GM21529 (cell line): ENCODE data around the gene PLEKHA4.
"Not testable (repeated sequence)": the region's sequence is repeated elsewhere in the genome, so short reads cannot be mapped to it uniquely, and the experiment has no call there.

Experiments
- ATAC-seq: cut with Tn5 transposase; IDR thresholded peaks from one replicate; pipeline ENCODE4 v1.9.1; 2021; ENCODE audit not compliant: unreplicated experiment

The PLEKHA4 gene

DNA sequence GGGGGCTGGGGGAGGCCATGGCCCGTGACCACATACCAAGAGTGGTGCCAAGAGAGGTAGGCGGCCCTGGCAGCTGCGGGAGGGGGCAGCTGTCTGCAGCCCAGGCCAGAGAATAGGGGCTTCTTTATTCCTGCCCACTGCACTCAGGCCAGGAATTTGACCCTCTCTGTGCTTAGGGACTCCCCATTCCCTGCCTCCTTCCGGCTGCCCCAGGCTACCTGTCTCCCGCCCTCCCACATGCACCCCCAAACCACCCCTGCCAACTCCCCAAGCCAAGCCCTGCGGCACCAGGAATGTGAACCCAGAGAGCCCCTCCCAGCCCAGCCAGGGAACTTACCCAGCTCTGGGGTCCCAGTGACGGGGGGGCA, 687 bp downstream of the PLEKHA4 start:
- no peak for ATAC-seq

DNA sequence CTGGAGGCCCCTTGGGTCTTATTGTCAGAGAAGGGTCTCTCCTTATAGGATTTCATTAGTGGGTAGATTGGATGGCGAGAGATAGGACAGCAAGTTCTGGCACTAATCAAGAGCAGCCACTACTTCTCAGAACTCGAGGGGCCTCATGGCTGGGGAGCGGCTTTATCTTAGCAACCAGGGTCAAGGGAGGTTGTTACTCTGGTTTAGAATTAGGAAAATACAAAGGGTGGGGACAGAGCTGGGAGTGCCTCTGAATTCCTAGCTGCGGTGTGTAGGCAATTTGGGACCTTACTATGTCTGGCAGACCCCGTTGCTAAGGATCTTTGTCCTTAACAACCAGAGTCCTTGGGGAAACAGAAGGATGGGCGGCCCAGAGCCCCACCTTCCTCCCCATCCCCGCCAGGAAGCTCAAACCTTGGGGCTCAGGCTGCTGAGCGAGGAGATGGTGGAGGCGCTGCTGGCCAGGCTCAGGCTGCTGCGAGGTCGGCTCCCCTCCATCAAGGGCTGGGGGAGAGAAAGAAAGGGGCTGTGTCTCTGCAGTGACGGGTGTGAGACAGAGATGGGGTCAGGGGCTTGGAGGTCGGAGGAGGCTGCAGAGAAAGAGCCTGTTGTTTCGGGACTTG, 1.2 kb downstream of the PLEKHA4 start:
- ATAC-seq: no peak

DNA sequence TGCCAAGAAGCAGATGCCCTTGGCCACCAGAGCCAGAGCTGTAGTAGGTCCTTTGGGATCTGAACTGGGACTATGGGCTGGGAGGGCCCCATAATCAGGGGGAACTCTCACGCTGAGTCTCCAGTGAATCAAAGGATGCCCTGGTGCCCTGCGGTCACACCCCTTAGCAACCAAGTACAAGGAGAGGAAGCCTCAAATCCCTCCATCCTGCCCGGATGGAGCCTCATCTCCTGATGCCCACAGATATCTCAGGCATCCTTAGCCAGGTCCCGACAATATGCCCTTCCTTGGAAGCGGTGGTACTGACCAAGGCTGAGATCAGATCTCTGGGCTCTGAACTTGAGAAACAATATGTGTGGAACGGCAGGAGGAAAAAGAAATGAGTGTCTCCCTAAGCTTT, 1.7 kb downstream of the PLEKHA4 start:
- no peak for ATAC-seq

- no peak for ATAC-seq
Observed at GRCh38 chr19:48862827-48863226, 5.6 kb downstream of the PLEKHA4 start.

DNA sequence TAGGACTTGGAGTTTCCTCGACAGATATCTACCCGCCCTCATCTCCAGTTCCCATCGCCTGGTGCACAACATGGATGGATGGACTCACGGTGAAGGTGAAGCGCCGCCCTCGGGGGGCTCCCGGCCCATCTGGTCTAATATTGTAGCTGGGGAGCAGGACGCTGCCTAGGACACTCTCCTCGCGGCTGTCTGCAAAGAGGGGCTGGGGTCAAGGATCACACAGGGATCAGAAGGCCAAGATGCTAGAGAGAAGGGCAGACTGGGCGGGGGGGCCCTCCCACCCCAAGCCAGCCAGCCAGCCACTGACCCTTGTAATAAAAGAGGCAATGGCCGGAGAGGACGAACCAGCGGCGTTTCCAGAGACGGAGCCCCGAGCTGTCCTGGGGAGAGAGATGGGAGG, 7.1 kb downstream of the PLEKHA4 start:
- no peak for ATAC-seq

DNA sequence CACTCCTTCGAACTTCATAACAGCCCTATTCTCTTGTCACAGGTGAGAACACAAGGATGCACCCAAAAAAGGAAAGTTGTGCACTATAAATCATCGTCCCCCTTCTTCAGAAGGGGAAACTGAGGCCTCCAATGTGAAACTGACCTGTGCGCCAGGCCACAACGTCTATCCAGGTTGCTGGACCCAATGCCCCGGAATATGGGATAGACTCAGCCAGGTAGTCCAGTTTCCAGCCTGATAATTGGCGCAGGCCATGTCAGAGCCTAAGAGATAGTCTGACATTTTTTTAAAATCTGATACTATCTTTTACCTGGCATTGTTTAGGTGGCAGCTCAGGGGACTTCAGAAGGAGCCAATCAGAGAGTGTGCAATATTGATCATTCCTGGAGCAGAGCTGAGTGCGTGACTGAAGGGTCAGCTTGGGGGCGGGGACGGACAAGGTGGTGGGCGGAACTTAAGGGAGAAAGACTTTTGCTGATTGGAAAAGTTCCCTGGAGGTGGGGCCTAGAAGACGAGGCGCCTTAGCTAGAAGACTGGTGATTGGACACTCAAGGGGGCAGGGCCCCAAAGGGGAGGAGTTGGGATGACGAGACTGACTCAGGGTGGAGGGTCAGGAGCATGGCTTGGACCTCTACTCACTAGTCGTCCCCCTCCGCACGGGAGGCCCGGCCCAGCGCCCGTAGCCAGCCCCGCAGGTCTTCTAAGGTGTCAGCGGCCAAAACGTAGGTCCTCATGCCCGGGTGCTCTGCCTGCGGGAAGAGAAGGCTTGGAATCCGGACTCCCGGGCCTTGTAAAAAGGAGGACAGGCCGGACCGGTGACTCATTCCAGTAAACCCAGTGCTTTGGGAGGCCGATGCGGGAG, 8.5 kb downstream of the PLEKHA4 start:
- no peak for ATAC-seq

DNA sequence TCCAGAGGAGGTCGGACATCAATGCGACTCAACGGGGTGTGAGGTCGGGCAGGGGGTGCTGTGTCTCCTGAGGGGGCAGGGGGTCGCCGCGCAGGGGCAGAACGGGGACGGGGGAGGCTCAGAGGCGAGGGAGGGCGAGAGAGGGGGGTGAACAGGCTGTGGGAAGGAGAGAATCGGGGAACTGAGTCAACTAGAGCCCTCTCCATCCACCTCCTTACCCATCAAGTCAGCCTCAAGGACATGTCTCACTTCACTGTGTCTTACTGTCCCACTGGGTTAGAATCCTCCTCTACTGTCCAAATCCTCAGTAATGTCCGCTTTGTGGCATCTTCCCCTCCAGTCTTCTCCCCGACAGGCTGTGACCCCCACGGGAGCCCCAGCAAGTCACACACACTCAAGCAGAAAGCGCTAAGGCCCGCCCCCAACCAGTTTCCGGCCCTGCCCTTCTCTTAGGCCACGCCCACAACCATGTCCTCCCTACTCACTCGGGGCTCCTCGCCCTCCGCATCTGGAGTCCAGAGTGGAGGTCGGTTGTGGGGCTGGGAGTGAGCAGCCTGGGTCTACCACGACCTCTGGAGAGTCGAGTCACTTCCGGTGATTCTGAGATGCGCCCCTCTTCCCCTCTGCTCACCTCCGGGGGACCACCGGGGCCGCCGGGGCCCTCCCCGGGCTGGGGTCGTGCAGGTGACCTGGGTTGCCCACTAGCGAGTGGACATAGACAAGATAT, 9.3 kb downstream of the PLEKHA4 start:
- ATAC-seq: peak; percentile 49

- ATAC-seq: no peak
Observed at GRCh38 chr19:48856921-48857320, 11.5 kb downstream of the PLEKHA4 start.

DNA sequence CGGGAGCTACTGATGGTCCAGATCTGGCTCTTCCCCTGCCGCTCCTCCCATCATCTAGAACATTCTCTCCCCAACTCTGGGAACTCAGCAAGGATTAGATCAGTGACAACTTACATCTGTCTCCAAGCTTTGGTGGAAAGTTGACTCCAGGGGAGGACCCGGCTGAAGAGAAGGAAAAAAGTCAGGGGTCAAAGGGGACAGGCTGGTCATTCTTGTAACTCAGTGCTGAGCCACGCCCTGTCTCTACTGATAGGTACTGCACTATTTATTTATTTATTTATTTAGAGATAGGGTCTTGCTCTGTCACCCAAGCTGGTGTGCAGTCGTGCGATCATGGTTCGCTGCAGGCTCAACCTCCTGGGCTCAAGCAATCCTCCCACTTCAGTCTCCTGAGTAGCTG, 14.3 kb downstream of the PLEKHA4 start:
- ATAC-seq: no peak

DNA sequence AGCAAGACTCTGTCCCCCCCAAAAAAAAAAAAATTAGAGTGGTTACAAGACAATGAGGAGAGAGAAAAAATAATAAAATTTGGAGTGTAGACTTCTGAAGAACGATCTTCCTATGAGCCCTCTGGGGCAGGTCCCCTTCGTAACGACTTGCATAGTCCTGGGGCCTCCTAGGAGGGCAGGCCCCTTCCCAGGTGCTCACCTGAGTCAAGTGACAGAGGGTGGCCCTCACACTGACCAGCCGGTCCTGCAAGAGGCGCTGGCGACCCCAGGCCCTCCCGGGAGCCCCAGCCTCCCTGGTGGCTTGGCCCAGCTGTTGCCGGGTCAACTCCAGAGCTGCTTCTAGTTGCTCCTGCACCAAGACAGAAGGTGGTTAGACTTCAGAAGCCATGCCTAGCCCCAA, 14.9 kb downstream of the PLEKHA4 start:
- ATAC-seq: no peak

DNA sequence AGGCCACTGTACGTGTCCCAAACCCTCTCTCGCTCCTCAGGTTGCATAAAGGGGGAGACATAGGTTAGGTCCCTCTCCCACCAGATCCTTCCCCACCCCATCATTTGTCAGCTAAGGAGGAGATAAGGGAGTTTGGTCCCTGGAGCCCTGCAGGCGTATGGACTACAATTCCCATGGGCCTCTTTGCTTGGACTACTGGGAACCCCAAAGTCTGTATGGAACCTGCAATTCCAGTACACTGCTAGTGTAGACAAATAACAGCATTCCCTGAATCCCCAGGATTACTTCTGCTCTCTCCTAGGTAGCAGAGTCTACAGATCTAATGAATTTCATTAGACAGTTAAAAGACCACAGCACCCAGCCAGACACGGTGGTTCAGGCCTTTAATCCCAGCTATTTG, 16.1 kb downstream of the PLEKHA4 start:
- ATAC-seq: no peak

- ATAC-seq: not testable (repeated sequence)
Observed at GRCh38 chr19:48846659-48847058, 21.8 kb downstream of the PLEKHA4 start.

DNA sequence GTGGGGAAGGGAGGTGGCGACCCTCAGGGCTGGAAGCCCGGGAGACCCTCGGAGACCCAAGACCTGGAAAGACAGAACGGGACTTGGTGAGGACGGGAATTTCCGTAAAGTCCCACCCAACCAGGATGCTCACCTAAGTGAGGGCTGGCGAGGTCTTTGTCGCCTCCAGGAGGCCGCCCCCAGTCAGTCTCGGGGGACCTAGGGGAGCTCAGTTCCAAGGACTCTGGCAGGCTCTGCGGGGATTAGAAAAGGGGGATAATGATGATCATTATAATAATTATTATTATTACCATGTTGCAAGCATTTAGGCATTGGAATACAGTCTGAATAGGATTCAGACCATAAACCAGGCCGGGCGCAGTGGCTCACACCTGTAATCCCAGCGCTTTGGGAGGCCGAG, 23.0 kb downstream of the PLEKHA4 start:
- ATAC-seq: no peak

DNA sequence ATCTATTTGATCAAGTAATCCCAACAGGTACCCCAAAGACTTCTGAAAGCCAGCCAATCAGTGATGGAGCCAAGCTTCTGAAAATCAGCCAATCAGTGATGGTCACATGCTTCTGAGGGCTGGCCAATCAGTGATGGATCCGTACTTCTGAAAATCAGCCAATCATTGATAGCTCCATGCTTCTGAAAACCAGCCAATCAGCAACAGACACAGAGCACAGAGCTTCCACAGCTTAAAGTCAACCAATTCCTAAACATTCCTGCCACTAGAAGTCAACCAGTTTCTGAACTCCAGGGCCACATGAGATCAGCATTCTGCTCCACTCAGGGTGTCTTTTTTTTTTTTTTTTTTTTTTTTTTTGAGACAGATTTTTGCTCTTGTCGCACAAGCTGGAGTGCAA, 23.9 kb downstream of the PLEKHA4 start:
- no peak for ATAC-seq

- no peak for ATAC-seq
Observed at GRCh38 chr19:48842789-48843162, 25.6 kb downstream of the PLEKHA4 start.

GRCh38 chr19:48841571-48841970, 26.8 kb downstream of the PLEKHA4 start:
- no peak for ATAC-seq

DNA sequence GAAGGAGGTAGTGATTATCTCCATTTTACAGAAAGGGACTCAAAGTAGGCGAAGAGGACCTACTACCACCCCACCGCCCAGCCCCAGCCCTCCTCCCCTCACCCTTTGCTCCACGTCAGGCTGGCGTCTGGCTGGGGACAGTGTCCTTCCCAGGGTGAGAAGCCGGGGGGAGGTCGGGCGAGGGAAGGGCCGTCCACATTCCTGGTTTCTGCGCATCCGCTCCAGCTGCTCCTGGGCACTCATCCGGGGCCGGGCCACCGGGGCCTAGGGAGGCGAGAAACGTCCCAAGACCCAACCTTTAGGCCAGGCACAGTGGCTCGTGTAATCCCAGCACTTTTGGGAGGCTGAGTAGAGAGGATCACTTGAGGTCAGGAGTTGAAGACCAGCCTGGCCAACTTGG, 27.4 kb downstream of the PLEKHA4 start:
- ATAC-seq: no peak

GRCh38 chr19:48837687-48838086, 30.7 kb downstream of the PLEKHA4 start:
- no peak for ATAC-seq

DNA sequence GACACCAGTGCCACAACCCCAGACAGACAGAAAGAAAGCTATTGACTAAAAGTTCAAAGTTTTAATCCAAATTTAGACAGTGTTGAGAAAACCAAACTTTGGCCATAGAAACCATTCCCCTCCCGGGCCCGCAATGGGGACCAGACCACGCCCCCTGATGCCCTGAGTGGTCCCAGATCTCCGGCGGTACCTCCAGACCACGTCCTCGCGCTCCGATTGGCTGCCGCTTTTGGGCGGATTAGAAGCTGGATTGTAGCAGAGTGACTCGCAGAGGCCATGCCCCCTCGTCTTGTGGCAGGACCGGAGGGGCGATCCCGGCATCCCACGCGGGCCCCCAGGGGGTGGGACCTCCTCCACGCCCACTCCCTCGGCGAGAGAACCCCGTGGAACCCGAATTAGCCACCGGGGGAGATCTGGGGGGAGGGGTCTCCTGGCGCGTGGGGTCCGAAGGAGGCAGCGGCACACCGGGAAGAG, 31.3 kb downstream of the PLEKHA4 start:
- ATAC-seq: no peak

DNA sequence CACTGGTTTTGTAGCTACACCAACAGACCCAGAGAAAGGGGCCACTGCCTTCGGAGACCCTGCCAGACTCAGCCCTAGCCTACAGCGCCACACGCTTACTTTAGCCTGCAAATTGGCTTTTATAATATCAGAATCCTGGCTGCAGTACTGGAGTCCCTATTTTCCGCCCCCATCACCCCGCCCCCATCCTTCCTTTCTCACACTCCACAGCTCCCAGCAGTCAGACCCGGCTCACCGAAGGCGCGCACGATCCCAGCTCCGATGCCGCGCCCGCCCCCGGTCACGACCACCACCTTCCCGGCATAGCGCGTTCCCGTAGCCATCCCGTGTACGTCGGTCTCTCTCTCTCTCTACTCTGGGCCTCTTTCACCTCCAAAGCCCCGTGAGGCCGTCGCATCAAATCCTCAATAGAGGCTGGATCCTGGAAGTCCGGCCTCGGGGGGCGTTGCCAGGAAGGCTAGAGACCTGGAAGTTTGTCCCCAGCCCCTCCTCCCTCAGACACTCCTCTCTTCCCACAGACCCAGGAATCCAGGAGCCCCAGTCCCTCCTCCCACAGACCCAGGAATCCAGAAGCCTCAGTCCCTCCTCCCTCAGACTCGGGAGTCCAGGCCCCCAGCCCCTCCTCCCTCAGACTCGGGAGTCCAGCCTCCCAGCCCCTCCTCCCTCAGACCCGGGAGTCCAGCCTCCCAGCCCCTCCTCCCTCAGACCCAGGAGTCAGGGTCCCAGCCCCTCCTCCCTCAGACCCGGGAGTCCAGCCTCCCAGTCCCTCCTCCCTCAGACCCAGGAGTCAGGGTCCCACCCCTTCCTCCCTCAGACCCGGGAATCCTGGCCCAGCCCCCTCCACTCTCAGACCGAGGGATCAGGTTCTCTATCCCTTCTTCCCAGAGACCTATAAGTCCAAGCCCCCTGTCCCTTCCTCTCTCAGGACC, 32.1 kb downstream of the PLEKHA4 start, which contains the start of gene HSD17B14:
Gene HSD17B14 (minus strand): TSS at position 403 of the 929 bp plus-strand sequence. CDS start 80 bp downstream, at position 323.
- ATAC-seq: peak; percentile 8

- peak; percentile 76 for ATAC-seq
Observed at GRCh38 chr19:48835734-48836088, 32.7 kb downstream of the PLEKHA4 start.
